HG02870 (cell line): ENCODE data around the gene BICC1.

Source experiments
- ATAC-seq: cut with Tn5 transposase; IDR thresholded peaks from one replicate; pipeline ENCODE4 v1.9.1; 2021; ENCODE audit warnings: mild to moderate bottlenecking, moderate library complexity; ENCODE audit not compliant: unreplicated experiment

Gene BICC1

DNA sequence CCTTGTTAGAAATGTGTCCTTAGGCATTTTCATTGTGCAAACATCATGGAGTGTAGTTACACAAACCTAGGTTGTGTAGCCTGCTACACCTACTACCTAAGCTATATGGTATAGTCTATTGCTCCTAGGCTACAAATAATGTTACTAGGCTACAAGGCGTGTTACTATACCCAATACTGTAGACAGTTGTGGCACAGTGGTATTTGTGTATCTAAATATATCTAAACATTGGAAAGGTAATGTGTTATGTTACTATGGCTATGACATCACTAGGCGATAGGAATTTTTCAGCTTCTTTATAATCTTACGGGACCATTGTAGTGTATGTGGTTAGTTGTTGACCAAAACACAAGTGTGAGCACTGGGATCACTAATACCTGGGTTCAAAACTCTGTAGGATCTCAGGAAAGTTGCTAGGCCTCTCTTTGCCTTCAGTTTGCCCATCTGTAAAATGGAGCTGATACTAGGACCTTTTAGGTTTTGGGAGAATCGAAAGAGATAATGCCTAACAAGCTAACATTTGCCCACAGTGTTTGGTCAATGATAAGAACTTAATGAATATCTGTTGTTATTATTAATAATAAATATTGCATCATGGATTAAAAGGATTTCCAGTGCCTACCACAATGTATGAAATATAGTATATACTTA lies 2.7 kb downstream of the BICC1 start:
- ATAC-seq, result no peak

DNA sequence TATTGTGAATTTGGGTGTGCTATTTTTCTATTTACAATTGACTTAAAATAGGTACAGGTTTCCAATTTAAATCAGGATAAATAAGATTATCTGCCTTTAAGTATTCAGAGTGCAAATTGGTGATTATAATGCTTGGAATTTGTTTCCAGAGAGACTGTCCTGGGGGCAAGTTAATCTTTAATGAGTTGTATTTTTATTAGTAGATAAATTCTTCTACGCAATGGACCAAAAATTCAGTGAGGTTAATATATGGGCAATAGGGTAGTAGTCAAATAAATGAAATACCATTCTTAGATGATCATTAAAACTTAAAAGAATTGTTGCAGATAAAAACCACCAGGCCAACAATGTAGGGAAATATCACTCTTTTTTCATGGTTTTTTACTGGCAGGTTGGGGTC lies 3.4 kb downstream of the BICC1 start:
- no peak for ATAC-seq

DNA sequence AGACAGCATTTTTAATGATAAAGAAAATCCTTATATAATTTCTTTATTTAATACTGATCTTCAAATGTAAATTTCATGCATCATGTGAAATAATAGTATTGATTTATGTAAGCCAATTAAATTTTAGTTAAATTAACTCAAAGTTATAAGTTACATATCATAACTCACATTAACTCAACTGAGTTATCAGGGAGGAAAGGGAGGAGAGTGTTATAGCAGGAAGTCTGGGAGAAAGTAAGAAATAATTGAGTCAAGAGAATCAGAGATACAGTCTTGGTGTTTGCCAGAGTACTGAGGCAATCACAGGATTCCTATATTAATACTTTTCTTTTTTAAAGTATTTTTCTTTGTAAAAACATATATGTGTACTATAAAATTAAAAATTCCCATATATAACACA lies 4.0 kb downstream of the BICC1 start:
- ATAC-seq, result no peak

DNA sequence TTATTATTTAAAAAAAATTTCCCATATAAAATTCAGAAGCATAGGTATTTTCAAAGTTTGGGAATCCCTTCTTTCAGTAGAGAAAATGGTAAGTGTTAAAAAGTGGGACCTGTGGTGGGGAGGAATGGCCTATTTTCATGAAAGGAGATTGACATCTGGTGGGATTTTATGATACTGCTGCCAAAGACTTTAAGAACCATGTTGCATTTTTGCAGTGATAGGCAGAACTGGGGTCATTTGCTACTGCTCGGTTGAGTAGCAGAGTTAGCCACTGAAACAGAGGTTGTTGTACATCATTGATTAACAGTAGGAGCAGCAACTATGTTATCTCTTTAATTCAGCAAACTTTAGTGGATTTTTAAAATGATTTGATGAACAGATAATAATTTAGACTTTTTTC lies 4.4 kb downstream of the BICC1 start:
- ATAC-seq, result no peak

DNA sequence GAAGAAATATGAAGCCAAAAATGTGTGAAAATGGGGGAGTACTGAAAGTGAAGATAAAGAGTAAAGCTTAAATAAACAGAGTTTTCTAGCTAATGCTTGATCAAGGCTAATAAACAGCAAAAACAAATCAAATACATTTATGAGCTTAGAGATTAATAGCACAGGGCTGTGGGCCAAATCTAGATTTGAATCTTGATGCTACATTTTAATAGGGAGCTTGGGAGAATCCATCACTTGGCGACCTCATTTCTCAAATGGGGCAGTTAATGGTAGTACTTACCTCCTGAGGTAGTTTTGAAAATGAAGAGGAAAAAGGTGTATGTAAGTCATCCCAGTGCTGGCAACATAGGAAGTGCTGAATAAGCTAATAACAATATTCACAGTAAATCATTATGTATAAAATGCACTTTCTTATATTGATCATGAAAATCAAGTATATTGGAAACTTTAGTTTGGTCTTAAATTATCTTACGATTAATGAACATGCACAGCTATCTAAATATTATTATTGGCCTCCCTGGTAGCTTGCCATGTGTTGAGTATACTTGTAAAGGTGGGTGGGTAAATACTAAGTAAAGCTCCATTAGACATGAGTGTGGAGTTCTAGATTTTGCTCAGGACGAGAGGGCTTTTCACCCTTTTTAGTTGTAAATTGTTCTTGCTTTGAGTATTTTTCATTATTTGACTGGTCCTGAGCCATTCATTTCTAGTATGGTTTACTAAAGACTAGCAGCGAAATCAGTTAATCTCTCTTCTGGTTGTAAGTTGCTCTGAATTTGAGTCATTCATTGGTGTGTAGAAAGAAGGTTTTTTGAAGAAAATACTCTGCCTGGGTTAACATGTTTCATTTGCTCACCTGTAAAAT lies 5.1 kb downstream of the BICC1 start:
- peak; percentile 71 for ATAC-seq

DNA sequence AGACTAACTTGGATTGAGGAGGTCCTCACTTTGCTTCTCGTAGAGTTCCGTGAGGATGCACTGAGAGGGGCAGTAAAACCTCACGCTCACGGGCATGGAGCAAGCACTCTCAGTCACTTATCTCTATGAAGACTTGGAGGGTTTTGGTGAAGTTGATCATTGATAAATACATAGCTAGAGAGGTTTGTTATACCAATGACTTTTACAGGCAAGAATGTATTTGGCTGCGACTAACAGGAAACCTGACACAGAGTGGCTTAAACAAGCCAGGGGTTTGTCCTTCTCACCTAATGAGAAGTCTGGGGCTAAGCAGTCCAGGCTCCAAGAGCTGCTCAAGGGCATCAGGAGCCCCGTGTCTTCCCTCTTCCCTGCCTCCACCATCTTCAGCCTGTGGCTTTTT lies 6.1 kb downstream of the BICC1 start:
- no peak for ATAC-seq

DNA sequence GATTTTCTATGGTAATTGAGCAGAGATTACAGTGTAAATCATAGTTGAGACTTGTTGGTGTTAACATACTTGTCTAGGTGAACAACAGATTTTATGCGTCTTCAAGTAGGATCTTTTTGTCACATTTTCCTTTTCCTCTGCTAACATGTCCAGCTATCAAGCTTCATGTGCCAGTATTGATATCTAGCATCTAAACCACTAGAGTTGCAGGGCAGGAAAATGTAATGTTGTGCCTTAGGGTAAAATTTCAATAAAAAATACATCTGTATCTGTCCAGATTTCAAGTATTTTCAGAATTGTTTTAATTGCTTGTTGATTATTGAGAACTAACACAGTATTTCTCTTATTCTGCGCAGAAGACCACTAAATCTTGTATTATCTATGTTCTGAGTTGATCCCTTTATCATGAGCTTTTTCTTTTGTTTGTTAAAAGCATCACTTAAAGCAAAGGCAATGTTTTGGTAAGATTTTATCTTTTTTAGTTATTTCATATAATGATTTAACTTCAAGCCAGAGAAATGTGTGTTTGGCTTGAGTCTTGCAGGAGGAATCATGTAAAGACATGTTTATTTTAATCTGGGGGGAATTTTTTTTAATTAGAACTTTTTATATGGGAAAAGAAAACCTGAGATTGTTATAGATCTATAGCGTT lies 16.5 kb downstream of the BICC1 start:
- no peak for ATAC-seq

DNA sequence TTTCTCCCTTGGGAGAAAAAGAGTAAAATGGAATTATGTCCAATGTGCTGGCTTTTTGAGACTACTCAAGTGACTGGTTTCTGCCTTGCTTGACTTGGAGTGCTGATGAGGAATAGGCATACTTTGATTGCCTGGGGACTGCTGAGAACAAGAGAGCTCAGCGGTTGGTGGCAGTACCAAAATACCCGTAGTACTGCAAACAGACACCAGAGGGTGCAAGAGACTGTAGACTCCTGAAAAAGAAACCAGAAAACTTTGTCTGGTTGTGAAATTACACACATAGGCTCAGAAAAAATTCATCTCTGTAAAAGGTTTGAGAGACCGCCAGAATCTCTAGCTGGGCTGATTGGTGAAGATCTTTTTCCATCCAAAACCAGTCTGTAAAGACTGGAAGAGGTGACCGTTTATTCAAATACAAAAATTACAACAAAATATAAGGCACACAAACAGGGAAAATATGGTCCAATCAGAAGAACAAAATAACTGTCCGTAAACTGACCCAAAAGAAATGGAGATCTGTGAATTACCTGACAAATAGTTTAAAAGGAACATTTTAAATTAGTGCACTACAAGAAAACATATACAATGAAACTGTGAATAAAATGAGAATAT lies 18.5 kb downstream of the BICC1 start:
- peak; percentile 99 for ATAC-seq

DNA sequence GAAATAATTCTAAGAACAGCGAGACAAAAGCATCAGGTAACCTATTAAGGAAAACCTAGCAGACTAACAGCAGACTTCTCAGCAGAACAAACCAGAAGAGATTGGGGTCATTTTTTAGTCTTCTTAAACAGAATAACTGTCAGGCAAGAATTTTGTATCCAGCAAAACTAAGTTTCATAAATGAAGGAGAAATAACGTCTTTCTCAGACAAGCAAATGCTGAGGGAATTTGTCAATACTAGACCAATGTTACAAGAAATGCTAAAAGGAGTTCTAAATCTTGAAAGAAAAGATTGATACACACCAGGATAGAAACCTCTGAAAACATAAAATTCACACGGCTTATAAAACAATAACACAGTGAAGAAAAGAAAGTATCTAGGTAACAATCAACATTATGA lies 22.6 kb downstream of the BICC1 start:
- ATAC-seq, result no peak

DNA sequence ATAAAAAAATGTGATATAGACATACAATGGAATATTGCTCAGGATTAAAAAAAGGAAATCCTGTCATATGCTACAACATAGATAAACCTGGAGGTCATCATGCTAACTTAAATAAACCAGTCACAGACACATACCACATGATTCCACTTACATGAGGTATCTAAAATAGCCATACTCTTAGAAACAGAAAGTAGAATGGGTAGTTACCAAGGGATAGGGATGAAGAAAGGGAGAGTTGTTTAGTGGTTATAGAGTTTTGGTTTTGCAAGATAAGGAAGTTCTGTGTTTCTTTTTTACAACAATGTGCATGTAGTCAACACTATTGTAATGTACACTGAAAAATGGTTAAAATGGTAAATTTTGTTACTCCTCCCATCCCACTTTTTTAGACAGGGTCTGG lies 30.5 kb downstream of the BICC1 start:
- no peak for ATAC-seq

DNA sequence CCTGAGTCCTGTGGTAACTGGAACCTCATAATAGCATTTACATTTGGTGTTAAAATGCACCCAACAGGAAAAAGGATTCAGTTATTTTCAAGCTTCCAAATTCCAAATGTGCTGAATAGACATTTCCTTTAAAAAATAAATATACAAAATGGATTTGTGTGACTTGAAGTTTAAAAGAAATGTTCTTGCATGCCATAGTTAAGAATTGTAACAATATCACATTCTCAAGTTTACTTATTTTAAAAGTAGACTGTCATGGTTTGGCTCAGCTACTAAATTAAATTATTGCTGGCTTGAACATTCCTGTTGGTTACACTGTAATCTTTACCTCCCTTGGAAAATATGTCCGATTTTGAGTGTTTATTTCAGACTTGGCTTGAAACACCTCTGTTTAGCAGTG lies 31.5 kb downstream of the BICC1 start:
- no peak for ATAC-seq

DNA sequence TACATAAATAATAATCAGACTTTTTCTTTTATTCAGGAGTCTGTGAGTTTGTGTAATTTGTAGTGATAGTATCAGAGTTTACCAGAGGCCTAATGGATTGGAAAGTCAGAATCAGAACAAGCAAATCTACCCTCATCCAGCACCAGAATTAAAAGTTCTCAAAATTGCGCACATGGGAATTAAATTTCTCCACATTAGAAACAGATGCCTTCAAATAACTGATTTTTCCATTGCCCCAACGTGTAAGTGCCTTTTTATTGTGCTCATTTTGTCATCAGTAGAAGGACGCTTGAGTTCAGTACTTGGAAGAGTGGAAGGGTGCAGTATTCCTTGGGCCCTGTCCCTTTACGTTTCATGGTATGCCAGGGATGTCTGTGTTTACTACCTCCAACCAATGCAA lies 32.8 kb downstream of the BICC1 start:
- no peak for ATAC-seq

DNA sequence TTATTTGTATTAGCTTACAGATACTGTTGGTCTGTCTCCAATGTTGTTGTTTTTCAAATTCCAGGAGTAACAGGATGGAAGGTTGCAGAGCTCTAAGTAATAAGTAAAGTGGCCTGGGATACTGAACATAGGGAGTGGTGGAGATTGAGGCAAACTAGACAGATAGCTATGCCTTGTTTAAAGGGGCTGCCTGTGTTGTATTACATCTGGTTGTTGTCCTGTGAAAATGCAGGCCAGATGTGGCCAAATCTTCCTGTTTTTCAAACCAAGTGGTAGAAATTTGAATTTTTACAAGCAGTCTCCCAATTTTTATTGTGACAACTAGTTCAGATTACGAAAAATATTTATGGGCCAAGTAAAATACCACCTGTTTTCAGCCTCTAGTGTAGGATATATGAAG lies 33.5 kb downstream of the BICC1 start:
- no peak for ATAC-seq

DNA sequence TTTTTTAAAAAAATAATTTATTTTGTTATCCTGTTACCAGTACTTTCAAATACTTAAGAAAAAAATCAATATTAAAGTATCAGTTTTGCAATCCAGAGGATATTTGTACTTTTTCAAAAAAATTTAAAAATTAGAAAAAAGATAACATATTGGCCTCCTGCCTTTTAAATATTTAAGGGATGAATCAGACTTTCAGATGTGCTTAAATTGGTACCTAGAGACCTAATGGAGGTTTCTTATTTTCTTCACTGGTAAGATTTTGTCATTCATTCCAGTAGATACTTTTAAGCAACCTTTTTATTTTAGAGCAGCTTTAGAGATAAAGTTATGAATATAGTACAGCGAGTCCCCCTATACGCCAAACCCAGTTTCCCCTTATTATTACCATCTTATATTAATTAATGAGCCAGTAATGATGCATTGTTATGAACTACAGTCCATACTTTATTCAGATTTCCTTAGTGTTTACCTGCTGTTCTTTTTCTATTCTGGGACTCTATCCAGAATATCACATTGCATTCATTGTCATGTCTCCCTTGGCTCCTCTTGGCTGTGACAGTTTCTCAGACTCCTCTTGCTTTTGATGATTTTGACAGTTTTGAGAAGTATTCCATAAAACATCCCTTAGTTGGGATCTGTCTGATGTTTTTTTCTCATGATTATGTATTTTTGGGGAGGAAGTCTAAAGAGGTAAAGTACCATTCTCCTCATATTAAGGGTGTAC lies 34.2 kb downstream of the BICC1 start:
- ATAC-seq, result no peak

DNA sequence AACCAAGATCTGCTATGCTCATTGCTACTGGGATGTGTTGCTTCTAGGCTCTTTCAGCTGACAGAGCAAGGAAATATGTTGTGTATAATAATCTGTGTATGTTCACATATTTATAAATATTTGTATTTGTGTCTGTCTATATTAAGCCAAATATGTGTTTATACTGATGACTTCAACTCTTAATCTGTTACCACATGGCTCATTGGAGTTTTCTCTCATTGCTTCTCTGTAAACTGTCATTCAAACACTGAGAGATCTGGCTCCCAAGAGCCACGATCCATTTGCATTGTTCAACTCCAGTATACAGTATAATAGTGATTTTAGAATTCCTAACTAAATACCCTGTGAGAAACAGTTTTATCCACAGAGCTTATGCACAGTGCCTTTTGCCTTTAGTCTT lies 35.3 kb downstream of the BICC1 start:
- ATAC-seq, result no peak

DNA sequence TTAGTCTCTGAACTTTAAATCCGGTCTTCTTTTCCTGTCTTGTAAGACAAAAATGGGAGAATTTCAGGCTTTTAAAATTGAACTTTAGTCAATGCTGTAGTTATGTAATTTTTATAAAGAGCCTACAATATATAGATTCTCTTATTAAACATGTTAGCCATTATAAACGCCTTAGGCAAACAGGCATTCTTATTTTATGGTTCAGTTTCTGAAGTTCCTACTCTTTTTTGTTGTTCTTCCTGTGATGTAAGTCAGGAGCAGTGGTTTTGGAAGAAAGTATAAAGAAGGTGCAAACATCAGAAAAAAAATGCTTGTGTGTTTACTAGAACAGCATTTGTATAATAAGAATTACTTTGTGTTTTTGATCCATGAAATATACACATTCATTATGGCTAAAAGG lies 41.6 kb downstream of the BICC1 start:
- ATAC-seq, result no peak

DNA sequence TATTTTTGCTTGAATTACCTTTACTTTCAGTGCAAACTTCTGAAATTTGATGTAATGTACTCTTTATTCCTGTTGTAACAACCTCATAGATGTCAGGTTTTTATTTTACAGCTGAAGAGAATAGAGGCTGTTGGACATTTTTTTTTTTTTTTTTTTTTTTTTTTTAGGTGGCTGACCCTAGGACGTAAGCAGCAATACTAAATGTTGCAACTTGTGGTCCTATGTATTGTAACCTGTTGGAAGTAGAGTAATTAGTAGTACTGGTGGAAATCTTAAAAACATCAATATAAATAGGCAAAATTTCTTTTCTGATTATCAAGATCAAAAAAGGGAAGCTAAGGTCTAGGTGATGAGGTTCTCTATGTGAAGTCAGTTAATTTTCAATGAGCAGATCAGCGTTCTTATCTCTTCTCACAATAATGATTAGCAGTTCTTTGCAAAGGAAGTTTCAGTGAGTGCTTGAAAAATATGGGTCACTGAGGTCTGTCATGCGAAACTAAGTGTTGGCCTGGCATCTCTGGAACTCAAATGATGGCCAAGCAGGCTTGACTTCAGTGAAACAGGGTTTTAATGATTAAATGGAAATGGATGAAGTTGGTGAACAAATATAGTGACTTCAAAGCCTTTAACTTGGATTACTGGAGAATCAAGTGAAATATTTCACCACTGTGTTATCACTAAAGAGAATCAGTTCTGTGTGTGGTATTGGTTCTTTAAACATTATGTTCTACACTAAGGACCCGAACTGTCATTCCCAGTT lies 42.7 kb downstream of the BICC1 start:
- ATAC-seq, result no peak

DNA sequence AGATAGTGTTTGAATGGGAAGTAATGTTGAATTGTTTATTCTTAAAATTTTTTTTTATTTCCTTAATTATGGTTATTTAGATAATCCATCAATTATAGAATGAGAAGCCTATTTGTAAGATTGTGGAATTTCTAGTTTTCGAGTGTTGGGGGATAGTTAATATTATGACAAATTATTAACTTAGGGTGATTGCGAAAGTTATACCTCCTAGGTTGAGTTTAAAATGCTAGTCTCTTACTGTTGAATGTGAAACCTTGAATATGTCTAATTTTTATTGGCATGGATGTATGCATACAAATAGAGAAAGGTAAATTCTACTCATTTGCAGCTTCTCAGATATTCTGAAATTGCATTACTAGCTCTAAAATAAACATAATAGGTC lies 43.2 kb downstream of the BICC1 start:
- ATAC-seq, result no peak

DNA sequence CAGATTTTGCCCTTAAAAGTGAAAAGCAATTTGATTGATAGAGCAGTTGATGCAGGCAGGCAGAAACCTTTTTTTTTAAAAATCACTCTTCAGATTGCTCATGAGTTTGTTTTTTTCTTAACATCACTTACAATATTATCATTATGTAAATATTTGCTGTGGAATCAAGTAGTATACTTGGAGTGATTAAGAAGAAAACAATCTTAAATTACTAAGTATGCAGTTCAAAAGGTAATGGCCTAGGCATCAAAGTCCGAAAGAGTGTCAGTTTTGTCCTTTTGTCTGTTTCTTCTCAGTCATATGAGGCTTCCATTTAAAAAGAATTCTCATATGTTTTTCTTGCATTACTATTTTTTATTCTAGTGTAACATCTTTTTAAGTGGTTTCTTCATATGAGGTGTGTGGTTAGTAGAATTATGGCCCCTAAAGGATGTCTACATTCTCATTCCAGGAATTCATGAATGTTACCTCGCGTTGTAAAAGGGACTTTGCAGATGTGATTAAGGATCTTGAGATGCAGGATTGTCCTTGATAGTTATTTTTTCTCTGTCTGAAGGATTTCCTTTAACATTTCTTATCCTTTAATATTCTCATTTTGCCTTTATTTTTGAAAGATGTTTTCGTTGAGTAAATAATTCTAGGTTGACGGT lies 44.0 kb downstream of the BICC1 start:
- ATAC-seq, result no peak

DNA sequence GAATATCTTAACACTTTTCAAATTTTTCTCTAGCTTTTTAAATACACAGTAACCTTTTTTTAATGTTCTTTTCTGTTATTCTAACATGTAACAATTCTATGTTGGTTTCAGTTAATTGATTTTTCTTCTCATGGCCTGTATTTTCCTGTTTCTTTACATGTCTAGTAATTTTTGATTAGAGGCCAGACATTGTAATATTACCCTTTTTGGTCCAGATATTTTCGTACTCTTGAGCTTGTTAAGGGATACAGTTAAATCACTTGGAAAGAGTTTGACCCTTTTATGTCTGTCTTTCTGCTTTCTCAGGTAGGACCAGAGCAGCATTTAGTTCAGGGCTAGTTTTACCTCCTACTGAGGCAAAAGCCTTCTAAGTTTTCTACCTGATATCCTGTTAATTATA lies 45.0 kb downstream of the BICC1 start:
- no peak for ATAC-seq
